ENCODE results near the gene TRAM2.

DNA sequence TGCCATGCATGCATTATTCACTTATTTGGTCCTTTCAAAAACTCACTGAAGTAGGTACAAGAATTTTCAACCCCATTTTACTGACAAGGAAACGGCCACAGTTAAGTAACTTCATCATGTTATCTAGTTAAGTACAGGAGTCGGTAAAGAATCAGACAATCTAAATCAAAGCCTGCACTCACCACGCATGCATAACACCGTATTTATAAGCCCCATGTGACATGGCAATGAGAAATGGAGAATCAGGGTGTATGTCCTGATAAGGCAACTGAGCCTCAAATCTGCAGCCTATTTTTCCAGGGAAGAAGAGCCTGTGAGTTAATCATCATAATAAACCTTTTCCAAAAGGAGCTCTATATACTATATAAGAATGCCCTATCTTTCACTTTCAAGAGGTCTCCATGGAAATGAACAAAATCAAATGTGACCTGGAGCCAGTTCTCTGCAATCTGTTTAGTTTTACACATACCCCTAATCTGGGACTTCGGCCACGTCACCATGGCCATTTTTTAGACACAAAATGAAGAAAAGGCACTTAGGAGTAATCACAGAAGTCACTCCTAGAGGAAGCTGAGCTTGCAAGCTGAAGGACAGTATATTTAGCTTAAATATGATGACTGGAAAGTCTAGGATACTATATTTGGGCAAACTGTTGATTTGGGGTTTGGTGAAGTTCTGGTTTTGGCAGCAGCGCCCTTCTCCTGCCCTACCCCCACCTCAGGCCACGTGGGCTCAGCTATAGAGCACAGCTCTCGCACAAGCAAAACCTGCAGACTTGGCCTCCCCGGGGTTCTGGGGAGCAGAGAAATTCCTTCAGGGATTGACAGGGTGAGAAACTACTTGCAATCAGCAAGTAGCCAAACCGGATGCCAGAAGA lies 19.2 kb downstream of the TRAM2 start:
- TF ChIP-seq, protein P1, sequence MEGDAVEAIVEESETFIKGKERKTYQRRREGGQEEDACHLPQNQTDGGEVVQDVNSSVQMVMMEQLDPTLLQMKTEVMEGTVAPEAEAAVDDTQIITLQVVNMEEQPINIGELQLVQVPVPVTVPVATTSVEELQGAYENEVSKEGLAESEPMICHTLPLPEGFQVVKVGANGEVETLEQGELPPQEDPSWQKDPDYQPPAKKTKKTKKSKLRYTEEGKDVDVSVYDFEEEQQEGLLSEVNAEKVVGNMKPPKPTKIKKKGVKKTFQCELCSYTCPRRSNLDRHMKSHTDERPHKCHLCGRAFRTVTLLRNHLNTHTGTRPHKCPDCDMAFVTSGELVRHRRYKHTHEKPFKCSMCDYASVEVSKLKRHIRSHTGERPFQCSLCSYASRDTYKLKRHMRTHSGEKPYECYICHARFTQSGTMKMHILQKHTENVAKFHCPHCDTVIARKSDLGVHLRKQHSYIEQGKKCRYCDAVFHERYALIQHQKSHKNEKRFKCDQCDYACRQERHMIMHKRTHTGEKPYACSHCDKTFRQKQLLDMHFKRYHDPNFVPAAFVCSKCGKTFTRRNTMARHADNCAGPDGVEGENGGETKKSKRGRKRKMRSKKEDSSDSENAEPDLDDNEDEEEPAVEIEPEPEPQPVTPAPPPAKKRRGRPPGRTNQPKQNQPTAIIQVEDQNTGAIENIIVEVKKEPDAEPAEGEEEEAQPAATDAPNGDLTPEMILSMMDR (IDR thresholded peaks at IDR 0.05), result no peak
- TF ChIP-seq POLR2A (IDR thresholded peaks at IDR 0.05) (no peak), POLR2AphosphoS5 (IDR thresholded peaks at IDR 0.05) (no peak), EP300 (IDR thresholded peaks at IDR 0.05) (no peak)

Measured in suprapubic skin (tissue), 4 donors.